AG20443 (cell line): Measurements from ENCODE around the gene RNF212B.

ENCODE experiments used
- DNase-seq: peaks from one replicate; pipeline ENCODE4 v3.0.0; 2012; ENCODE audit warnings: low spot score, mixed read lengths

RNF212B gene

DNA sequence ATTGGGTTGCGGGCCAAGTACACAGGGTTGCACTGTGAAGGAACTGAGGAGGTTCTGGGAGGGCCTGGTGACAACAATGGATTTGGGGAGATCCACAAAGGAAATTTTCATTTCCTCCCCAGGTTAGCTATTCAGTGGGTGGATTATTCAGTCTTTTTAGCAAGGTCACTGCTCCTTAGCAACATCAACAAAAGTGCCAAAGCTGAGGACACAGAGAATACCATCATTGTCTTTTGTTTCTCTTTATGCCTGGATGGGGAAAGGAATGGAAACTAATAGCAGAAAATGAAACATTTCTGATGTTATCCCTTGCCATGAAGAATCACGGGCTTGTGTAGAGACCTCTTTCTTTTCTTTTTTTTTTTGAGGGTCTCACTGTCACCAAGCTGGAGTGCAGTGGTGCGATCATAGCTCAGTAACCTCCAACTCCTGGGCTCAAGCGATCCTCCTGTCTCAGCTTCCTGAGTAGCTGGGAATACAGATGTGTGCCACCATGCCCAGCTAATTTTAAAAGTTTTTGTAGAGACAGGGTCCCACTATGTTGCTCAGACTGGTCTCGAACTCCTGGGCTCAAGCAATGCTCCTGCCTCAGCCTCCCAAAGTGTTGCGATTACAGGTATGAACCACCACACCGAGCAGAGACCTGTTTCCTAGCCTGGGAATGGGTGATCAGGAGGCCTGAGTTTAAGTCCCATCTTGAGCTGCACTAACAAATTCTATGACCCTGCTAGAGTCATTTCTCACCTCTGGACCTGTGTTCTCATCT, 58.5 kb downstream of the RNF212B start:
- DNase-seq = no peak

DNA sequence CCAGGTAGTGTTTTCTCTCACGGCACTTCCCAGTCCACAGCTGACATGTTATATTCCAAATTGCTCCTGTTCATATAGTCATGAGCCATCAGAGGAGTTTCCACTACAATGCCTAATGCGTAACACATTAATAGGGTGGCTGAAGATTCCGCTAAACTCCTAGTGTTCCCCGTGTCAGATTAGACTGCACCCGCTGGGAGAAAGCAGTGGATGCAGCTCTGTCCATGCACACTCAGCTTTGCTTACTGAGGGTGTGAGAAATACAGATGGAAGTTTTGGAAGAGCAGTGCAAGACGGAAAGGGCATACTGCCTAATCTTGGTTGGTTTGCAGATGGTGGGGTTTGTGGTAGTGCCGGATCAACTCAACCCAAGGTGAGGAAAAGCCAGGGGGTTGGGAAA, 59.4 kb downstream of the RNF212B start:
- DNase-seq = no peak

DNA sequence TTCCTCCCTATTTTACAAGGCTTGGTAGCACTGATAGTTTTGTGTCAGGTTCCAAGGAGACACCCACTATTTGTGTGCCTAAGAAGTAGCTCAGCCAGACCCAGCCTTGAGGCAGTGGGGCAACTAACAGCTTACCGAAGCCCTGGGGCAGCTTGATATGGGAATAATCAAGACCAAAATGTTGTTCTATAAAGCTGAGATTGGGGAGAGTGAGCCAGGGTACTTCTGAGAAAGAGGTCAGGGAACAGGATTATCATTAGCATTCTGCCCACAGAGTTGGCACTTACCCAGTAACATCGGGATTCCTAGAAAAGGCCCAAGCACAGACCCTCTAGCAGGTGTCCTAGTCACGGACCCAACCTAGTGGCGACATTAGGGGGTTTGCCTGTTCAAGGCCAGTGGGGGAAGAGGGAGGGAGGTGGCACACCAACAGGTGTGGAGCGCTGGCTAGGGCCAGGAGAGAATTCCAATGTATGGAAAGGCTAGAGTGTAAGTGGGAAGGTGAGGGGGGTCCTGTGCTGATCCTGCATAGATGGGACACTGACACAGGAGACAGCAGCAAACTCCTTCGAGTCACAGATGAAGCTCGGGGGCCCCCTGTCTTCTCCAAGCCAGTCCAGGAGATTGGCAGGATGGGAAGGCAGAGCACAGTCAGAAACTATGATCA, 60.0 kb downstream of the RNF212B start:
- DNase-seq = no peak

GRCh38 chr14:23299211-23299957, 61.6 kb downstream of the RNF212B start:
- no peak for DNase-seq

DNA sequence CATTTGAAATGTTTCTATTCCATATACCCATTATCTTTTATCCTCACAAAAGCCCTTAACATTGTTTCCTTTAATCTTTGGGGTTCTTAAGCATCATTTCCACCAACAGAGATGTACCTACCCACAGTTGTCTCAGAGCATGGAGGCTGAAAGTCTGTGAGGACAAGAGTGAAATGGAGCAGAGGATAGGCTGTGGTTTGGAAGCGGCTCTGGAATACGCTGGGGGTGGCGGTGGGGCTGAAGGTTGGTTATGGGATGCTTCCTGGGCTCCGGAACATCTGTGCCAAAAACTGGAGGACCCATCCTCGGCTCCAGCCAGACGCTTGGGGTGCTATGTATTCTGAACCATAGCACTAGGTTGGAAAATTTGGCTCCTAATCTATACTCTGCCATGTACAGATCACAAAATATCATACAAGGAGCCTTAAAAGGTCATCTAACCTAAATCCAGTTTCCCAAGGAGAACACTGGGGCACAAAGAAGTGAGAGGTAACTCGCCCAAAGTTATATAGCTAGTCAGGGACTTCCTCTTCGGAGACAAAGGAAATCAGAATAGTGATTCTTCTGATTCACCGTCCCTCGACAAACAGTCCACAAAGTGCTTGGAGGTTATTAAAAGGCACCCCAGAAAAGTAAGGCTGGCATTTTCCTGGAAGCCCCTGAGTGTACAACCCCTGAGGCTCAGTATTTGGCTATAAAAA, 62.4 kb downstream of the RNF212B start:
- DNase-seq = no peak

GRCh38 chr14:23300687-23301223, 63.0 kb downstream of the RNF212B start:
- no peak for DNase-seq

DNA sequence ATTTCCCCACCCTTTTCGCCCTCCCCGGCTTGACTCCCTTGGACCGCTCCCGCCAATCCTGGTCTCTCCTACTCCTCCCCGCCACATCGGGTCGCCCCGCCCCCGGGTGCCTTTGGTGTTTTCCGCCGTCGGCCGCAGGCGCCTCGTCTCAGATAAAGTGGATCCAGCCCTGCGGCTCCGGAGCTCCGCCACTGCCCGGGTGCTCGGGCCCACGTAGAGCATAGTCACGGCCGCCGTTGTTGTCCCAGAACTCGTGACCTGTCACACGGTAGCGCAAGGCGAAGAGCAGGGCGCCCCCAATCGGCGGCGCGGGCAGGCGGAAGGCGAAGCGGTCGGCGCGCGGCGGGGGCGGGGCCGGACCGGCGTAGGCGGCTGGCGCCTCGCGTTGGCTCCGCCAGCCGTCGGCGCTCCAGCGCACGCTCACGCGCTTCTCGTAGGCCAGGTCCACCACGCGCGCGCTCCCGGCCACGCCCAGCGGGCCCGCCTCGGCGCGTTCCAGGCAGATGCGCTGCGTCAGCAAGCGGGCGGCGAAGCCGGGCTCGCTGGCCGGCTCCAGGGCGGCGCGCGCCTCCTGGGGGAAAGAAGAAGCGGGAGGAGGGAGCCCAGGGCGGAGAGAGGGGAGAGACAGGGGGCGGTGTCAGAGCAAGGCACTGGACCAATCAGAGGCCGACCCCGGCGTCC, 63.7 kb downstream of the RNF212B start:
- peak; percentile 98 for DNase-seq

- DNase-seq = no peak
Measured at GRCh38 chr14:23301969-23302289, 64.2 kb downstream of the RNF212B start.

GRCh38 chr14:23302290-23303225, 64.8 kb downstream of the RNF212B start, which contains the start of gene PPP1R3E:
PPP1R3E (minus strand) TSS chr14:23302859; CDS start chr14:23302576, 283 bp downstream.
- peak; percentile 69 for DNase-seq

GRCh38 chr14:23306412-23307145, 68.8 kb downstream of the RNF212B start, which contains the start of gene BCL2L2:
BCL2L2 (plus strand) TSS chr14:23306833; CDS start chr14:23307768, 935 bp downstream.
- DNase-seq = peak; percentile 87

GRCh38 chr14:23307146-23307530, 69.4 kb downstream of the RNF212B start:
- no peak for DNase-seq

DNA sequence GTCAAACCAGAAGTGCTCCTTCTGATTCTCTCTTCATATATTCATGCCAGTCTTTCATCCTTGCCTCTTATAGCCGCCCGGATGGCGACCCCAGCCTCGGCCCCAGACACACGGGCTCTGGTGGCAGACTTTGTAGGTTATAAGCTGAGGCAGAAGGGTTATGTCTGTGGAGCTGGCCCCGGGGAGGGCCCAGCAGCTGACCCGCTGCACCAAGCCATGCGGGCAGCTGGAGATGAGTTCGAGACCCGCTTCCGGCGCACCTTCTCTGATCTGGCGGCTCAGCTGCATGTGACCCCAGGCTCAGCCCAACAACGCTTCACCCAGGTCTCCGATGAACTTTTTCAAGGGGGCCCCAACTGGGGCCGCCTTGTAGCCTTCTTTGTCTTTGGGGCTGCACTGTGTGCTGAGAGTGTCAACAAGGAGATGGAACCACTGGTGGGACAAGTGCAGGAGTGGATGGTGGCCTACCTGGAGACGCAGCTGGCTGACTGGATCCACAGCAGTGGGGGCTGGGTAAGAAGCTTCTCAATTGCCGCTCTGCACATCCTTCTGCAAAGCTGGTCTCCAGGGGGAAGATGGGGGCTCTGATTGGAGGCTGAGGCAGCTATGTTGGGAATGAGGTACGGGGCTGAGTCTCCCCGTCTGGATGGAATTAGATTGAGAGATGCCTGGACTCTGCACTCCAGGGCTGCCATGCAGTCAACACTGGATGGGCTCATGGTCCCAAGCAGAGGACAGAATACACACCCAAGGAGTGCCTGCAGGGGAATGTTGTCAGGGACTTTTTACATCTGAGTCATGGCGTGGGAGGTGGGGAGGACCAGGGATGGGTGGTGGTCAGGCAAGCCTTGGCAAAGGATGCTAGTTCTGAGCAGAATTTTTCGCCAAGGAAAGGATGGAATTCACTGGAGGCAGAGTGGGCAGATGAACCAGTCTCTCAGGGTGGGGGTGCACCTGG, 70.2 kb downstream of the RNF212B start:
- DNase-seq = no peak

DNA sequence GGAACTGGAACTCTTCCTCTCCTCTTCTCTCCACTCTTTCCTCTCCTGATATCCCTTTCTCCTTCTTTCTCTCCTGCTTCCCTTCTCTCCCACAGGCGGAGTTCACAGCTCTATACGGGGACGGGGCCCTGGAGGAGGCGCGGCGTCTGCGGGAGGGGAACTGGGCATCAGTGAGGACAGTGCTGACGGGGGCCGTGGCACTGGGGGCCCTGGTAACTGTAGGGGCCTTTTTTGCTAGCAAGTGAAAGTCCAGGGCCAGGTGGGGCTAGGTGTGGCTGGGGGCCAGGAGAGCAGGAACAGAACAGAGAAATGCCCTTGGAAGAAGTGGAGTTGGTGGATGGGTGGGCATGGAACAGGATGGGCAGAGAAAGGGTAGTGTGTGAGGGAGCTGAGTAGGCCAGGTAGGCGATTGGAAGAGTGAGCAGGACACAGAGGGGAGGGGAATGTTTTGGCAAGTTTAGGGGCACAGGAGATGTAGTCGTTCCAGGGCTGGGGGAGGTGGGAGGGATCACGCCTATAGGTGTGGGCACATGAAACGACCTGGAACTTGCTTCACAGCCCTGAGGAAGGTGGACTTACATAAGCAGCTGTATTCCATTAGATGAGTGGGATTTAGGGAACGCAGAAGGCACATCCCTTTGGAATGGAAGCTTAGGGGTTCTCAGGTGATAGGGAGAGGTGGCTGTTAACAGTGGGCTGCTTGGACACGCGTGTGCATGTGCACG, 71.1 kb downstream of the RNF212B start:
- no peak for DNase-seq

- no peak for DNase-seq
Measured at GRCh38 chr14:23310546-23310945, 72.8 kb downstream of the RNF212B start.

GRCh38 chr14:23316300-23316699, 78.6 kb downstream of the RNF212B start:
- DNase-seq = no peak

DNA sequence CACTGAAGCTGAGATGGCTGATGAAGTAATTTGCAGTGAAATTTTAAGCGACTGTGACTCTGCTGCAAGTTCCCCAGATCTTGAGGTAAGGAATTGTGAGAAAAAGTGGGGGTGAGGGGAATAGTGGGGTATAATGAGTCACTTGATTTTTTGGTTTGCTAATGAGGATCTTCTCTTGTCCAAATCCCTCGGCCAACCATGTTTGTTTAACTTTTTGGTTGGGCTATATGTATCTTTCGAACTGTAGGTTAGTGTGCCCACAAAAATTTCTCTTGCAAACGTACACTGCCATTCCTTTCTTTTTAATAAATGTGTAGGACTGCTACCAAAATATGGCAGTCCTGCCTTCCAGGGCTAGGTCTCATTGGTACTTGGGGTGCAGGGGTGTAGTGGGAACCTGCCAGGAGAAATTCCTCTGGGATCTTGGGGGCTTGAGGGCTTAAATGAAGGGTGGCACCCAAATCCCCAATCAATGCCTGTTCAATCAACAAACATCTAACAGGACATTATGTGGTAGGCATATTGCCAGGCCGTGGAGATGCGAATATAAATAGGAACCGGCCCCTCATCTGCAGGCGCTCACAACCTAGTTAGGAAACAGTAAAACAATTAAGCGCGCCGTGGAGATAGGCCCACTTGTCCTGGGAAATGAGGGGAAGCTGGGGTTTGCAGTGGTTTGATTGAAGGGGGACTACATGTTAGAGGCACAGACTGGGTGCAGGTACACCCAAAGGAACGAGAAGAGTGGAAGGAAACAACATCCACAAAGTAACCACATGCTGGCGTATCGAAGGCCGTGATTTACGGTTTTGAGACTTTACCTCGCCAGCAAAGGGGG, 82.2 kb downstream of the RNF212B start:
- DNase-seq = no peak
